Kidney epithelial cell (primary cell): ENCODE results near the gene PTGES2. TPM values are rescaled to one million over a fixed set of nuclear protein-coding genes. Genes with fewer than 3 reads are reported as not detected.

Experiments
- DNase-seq: peaks from one replicate; pipeline ENCODE4 v3.0.0-alpha.2; 2010; ENCODE audit warnings: low read depth
- H3K27me3 ChIP-seq: 2 replicates; pipeline ENCODE4 v1.6.0; 2011; ENCODE audit warnings: low read length; ENCODE audit not compliant: control insufficient read depth, insufficient read depth
- H3K36me3 ChIP-seq: 2 replicates; pipeline ENCODE4 v1.5.1; 2011; ENCODE audit warnings: low read length; ENCODE audit not compliant: control insufficient read depth, insufficient read depth
- H3K4me3 ChIP-seq: 2 replicates; pipeline ENCODE4 v1.5.1; 2011; ENCODE audit warnings: low read depth, mild to moderate bottlenecking, control low read depth, low read length
- CTCF ChIP-seq: IDR thresholded peaks from 2 replicates; pipeline ENCODE4 v1.5.1; 2011; ENCODE audit warnings: mild to moderate bottlenecking, moderate library complexity, low read length, control low read depth, inconsistent platforms; ENCODE audit not compliant: insufficient read depth, poor library complexity, severe bottlenecking
- total RNA-seq: library from RNA; depleted of rRNA; stranded (reverse); fragments of >200 nt; gene quantifications from 2 replicates; pipeline ENCODE4 v1.2.3, GENCODE V29; 2015

The PTGES2 gene
- total RNA-seq, 1 donor from 2014 or later: 81.2 TPM

DNA sequence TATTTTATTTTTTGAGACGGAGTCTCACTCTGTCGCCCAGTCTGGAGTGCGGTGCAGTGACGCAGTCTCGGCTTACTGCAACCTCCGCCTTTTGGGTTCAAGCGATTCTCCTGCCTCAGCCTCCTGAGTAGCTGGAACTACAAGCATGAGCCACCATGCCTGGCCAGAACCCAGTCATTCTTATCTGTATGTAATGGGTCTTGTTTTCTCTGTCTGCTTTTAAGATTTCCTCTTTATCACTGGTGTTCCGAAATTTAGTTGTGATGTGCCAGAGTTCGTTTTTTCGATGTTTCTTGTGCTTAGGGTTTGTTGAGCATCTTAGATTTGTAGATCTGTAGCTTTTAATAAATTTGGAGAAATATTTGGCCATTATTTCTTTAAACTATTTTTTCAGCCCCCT is 40.3 kb downstream of the PTGES2 start:
- Histone ChIP-seq H3K27me3 (no peaks in the 10 kb centered on the region), H3K4me3 (no peak overlapping the region), H3K36me3 (no peaks in the 10 kb centered on the region)
- TF ChIP-seq CTCF: no peak
- no peak for DNase-seq

- Histone ChIP-seq H3K27me3 (no peaks in the 10 kb centered on the region), H3K4me3 (no peak overlapping the region), H3K36me3 (no peaks in the 10 kb centered on the region)
- DNase-seq: no peak
- TF ChIP-seq CTCF: no peak
Observed at GRCh38 chr9:128085943-128086342, 41.6 kb downstream of the PTGES2 start.

DNA sequence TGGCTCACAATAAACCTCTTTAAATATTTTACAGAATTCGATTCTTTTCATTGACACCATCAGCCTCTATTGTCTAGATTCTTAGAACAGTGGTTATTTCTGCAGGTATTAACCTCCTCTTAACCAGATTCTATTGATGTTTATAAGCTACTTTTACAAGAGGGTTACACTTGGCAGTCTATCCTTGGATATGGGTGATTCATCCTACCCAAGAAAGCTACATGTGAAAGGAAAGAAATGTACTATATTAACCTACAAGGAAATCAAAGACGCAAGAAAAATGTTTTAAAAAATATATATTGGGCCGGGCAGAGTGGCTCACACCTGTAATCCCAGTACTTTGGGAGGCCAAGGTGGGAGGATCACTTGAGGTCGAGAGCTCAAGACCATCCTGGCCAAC is 42.8 kb downstream of the PTGES2 start:
- no peak for TF ChIP-seq CTCF
- Histone ChIP-seq H3K36me3 (no peaks in the 10 kb centered on the region), H3K27me3 (no peaks in the 10 kb centered on the region), H3K4me3 (no peak overlapping the region)
- no peak for DNase-seq

DNA sequence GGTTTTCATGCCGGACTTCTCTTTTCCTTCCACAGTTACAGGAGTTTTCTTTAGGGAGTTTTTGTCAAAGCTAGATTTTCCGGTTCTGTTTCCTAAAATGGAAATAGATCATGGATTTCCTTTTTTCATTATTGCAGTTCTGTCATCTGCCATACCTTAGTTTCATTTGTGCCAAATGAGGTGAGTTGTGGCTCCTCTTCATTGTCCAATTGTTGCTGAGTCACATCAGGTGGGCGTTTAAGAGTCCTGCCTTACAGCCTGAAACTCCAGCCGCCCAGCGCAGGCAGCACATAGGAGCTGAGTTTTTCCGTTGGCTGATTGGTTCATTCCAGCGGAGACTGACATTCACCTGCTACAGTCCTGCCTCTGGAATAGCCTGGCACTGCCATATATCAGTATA is 45.4 kb downstream of the PTGES2 start:
- no peaks in the 10 kb centered on the region for H3K27me3 ChIP-seq
- no peak for TF ChIP-seq CTCF
- H3K36me3 ChIP-seq: no peaks in the 10 kb centered on the region
- DNase-seq: no peak
- H3K4me3 ChIP-seq: no peak overlapping the region

DNA sequence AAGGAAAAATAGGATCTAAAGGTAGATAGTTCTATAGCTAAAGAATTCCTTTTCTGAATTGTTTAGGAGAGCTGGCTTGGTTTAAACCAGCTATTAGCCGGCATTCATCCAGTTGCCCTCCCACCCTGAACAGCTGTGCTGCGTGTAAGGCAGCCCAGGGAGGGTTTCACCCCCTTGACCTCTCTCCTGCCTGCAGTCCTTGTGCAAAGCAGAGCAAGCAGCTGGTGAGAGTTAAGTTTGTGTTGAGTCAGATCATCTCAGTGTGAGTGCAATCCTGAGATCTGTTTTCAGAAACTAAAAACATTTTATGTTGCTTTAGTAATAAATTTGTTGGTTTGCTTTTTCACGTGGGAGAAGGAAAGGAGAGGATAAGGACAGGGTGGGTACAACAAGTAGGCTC is 46.5 kb downstream of the PTGES2 start:
- H3K4me3 ChIP-seq: no peak overlapping the region
- no peaks in the 10 kb centered on the region for H3K27me3 ChIP-seq
- no peak for DNase-seq
- TF ChIP-seq CTCF: no peak
- no peaks in the 10 kb centered on the region for H3K36me3 ChIP-seq

DNA sequence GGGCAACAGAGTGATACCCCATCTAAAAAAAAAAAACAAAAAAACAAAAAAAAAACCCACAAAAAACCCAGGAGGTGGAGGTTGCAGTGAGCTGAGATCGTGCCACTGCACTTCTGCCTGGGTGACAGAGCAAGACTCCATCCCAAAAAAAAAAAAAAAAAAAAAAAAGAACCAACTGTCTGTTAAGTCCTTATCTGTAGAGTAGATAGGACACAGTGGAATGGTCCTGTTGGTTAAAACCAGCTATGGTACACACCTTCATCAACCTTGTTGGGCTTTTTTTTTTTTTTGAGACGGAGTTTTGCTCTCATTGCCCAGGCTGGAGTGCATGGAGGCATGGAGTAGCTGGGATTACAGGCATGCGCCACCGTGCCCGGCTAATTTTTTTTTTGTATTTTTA is 47.3 kb downstream of the PTGES2 start:
- H3K4me3 ChIP-seq: no peak overlapping the region

More for the DNA sequence above, 47.3 kb downstream of the PTGES2 start:
- no peak for TF ChIP-seq CTCF
- Histone ChIP-seq H3K36me3 (no peaks in the 10 kb centered on the region), H3K27me3 (no peaks in the 10 kb centered on the region)
- DNase-seq: no peak
